Measurements from ENCODE around the gene TOGARAM2.

DNA sequence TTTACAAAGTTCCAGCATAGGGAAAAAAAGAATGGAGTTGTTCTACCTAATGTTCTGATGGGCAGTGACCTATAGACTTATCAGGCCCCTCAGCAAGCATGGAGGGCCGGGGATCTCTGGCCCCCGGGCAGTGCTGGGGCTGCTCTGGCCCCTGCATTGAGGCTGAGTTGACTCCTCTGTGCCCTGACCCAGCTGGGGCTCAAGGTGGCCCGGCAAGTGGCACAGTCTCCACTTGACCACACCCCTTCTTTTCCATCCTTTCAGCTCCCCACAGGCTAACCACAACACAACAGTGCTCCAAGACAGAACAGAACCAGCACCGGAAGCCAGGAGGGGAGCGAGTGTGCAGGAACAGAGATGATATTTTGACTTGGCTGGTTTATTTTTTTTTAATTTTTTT, 19.9 kb downstream of the TOGARAM2 start:
- TF ChIP-seq, protein P1, sequence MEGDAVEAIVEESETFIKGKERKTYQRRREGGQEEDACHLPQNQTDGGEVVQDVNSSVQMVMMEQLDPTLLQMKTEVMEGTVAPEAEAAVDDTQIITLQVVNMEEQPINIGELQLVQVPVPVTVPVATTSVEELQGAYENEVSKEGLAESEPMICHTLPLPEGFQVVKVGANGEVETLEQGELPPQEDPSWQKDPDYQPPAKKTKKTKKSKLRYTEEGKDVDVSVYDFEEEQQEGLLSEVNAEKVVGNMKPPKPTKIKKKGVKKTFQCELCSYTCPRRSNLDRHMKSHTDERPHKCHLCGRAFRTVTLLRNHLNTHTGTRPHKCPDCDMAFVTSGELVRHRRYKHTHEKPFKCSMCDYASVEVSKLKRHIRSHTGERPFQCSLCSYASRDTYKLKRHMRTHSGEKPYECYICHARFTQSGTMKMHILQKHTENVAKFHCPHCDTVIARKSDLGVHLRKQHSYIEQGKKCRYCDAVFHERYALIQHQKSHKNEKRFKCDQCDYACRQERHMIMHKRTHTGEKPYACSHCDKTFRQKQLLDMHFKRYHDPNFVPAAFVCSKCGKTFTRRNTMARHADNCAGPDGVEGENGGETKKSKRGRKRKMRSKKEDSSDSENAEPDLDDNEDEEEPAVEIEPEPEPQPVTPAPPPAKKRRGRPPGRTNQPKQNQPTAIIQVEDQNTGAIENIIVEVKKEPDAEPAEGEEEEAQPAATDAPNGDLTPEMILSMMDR (optimal IDR thresholded peaks at IDR 0.05 in 1 of 3, IDR thresholded peaks at IDR 0.05 in 1 of 3, conservative IDR thresholded peaks at IDR 0.05 in 1 of 3; ENCODE audit: extremely low read depth in 1 of 3, insufficient read depth in 2 of 3, low read length in 3 of 3), result no peak
- TF ChIP-seq EZH2 (IDR thresholded peaks at IDR 0.05; ENCODE audit: low read length), result no peak

All from keratinocyte (primary cell).